Testis (tissue), 3 donors: ENCODE data around the gene DZIP1. TPM values are rescaled to one million over a fixed set of nuclear protein-coding genes. Genes with fewer than 3 reads are reported as not detected.

Experiments
- DNase-seq: peaks from one replicate; pipeline ENCODE4 v3.0.0-alpha.2; 2019
- H3K27ac ChIP-seq, 2 donors: fragments of 200-600 bp; sonication (generic); one replicate each; pipeline ENCODE4 v1.5.1; 2019
- H3K27me3 ChIP-seq: fragments of 200-600 bp; sonication (generic); one replicate; pipeline ENCODE4 v1.5.1; 2019
- H3K36me3 ChIP-seq: fragments of 200-600 bp; sonication (generic); one replicate; pipeline ENCODE4 v1.5.1; 2017; ENCODE audit warnings: low read depth; ENCODE audit errors: missing control alignments
- H3K4me1 ChIP-seq: fragments of 200-600 bp; sonication (generic); one replicate; pipeline ENCODE4 v1.5.1; 2019
- H3K4me3 ChIP-seq, 2 donors: fragments of 200-600 bp; sonication (generic); one replicate each; pipeline ENCODE4 v1.5.1; 2017 to 2019
- H3K9me3 ChIP-seq: fragments of 200-600 bp; sonication (generic); one replicate; pipeline ENCODE4 v1.5.1; 2017
- POLR2A ChIP-seq: fragments of 450-650 bp; IDR thresholded peaks from one replicate; pipeline ENCODE4 v1.6.1; 2017; ENCODE audit warnings: antibody characterized with exemption, mild to moderate bottlenecking, moderate library complexity
- WGBS, 2 donors: methylation state at CpG; one replicate each; pipeline ENCODE4 v1.1.5; 2018; 5-methylcytosine and 5-hydroxymethylcytosine counted together
- intact Hi-C: fragments of 100-400 bp; cut with DNase I; formaldehyde crosslinking; loops from one replicate; pipeline ENCODE4 v1.15.1; 2023; ENCODE audit warnings: low total_unique reads
- polyA plus RNA-seq: library from polyadenylated mRNA; stranded (reverse); fragments of 350-450 nt; fragmentation: Illumina TruSeq; extraction: RNeasy Lipid Tissue Mini Kit (QIAGEN cat#74804); gene quantifications from one replicate; pipeline ENCODE4 v1.2.3, GENCODE V29; 2014; ENCODE audit warnings: low read depth, low replicate concordance; ENCODE audit not compliant: insufficient read depth
- total RNA-seq, 2 donors: library from RNA; depleted of rRNA; stranded (reverse); fragments of >200 nt; gene quantifications; one replicate each; pipeline ENCODE4 v1.2.3, GENCODE V29; 2016
- TF ChIP-seq, protein P1 (sequence below), 3 experiments: fragments of 450-650 bp in 2 of 3; fragments of 200-600 bp in 1 of 3; sonication (generic) in 1 of 3; IDR thresholded peaks; one replicate each; pipeline ENCODE4 v1.5.1; 2016 to 2019; ENCODE audit warnings: antibody characterized with exemption in 3 of 3, mild to moderate bottlenecking in 2 of 3, moderate library complexity in 1 of 3

DZIP1 gene
- total and polyA plus RNA-seq, 3 donors from 2014 or later = 54.7 to 143 (median 63.7) TPM

DNA sequence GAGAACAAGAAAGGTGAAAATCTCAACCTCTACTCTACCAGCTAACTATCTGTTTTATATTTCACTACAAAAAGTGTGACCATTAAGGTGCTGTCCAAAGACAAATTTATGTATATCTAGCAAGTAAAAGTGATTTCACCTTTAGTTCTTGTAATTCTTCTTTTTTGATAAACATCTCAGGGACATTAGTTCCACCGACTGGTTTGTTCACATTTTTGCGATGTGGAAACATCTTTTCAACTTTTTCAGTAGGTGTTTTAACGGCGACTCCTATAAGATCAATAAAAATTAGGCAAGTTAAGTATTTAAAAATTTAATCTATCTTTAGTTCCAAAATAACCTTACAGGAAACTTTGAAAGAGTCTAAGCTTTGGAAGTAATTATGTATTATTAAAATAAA is 58.6 kb downstream of the DZIP1 start:
- Histone ChIP-seq H3K4me3 (no peak overlapping the region), H3K36me3 (no peaks in the 10 kb centered on the region), H3K27ac (no peak overlapping the region), H3K9me3 (no peaks in the 10 kb centered on the region), H3K4me1 (no peaks in the 10 kb centered on the region), H3K27me3 (no peaks in the 10 kb centered on the region)
- TF ChIP-seq, protein P1, sequence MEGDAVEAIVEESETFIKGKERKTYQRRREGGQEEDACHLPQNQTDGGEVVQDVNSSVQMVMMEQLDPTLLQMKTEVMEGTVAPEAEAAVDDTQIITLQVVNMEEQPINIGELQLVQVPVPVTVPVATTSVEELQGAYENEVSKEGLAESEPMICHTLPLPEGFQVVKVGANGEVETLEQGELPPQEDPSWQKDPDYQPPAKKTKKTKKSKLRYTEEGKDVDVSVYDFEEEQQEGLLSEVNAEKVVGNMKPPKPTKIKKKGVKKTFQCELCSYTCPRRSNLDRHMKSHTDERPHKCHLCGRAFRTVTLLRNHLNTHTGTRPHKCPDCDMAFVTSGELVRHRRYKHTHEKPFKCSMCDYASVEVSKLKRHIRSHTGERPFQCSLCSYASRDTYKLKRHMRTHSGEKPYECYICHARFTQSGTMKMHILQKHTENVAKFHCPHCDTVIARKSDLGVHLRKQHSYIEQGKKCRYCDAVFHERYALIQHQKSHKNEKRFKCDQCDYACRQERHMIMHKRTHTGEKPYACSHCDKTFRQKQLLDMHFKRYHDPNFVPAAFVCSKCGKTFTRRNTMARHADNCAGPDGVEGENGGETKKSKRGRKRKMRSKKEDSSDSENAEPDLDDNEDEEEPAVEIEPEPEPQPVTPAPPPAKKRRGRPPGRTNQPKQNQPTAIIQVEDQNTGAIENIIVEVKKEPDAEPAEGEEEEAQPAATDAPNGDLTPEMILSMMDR (IDR thresholded peaks at IDR 0.05) = no peak
- no peak for TF ChIP-seq POLR2A
- DNase-seq = no peak
- 94 to 96% methylated on average over 4 of the region's 4 CpGs for WGBS, 2 donors
- intact Hi-C loops = no loop called here

DNA sequence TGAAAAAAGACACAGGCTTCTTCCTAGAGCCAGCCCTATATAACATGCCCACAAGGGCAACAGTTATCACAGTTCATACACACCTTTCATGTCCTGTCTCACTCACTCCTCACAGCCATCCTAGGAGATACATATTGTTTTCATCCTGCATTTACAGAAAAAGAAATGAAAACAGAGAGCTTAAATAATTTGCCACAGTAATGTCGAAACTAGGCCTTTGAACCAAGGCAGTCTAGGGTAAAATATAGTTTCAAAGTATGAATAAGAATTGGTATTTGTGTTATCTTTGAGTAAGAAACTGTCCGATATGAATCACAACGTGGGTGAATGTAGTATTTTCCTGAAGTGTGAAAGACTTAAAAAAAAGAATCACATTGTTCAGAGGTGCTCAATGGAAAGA is 65.2 kb downstream of the DZIP1 start:
- intact Hi-C loops = no loop called here
- no peaks in the 10 kb centered on the region for H3K27me3 ChIP-seq
- TF ChIP-seq, protein P1 (IDR thresholded peaks at IDR 0.05) = no peak
- no peak for TF ChIP-seq POLR2A
- H3K4me3 ChIP-seq = no peak overlapping the region
- DNase-seq = no peak
- H3K36me3 ChIP-seq = no peaks in the 10 kb centered on the region
- WGBS, 2 donors = 85 to 89% methylated on average over 3 of the region's 3 CpGs
- H3K9me3 ChIP-seq = no peaks in the 10 kb centered on the region
- H3K4me1 ChIP-seq = no peaks in the 10 kb centered on the region
- H3K27ac ChIP-seq = no peak overlapping the region

DNA sequence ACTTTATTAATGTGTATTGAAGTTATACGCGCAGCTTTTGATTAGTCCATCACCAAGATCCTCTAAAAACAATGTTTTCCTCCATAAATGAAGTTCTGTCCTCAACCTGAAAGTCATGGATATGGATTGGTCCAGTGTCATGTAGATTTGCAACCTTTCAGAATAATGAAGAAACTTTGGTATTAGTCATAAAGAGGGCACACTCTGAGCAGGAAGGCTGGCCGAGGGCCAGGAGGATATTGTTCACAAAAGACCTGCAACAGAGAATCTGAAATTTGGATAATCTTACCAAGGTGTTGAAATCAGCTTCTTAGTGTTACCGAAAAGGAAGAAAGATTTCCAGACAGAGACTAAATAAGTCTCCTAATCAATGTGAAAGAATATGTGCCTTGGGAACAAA is 71.3 kb downstream of the DZIP1 start:
- no peaks in the 10 kb centered on the region for H3K4me1 ChIP-seq
- H3K4me3 ChIP-seq = no peak overlapping the region
- H3K9me3 ChIP-seq = no peaks in the 10 kb centered on the region
- TF ChIP-seq, protein P1 (IDR thresholded peaks at IDR 0.05) = no peak
- no peak for TF ChIP-seq POLR2A
- no peaks in the 10 kb centered on the region for H3K27me3 ChIP-seq
- intact Hi-C loops = no loop called here
- 89 to 91% methylated on average over 4 of the region's 4 CpGs for WGBS, 2 donors
- no peak for DNase-seq
- H3K36me3 ChIP-seq = no peaks in the 10 kb centered on the region
- H3K27ac ChIP-seq = no peak overlapping the region

DNA sequence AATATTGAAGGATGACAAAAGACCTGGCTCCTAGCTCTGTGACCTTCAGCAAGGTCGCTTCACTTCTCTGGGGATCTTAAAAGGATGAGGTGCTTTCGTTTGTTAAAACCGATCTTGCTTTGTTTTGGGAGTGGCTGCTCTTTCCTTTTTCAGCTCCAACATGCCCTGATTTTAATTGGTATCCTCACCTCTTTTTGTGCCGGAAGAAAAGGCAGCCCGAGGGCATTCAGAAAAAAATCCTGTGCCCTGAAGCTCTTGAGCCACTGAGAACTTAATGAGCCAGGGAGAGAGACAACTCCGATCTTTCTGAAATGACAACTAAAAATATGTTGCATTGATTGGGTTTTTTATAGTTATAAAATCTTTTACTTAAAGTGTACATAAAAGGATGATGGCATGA is 72.6 kb downstream of the DZIP1 start:
- intact Hi-C loops = no loop called here
- no peaks in the 10 kb centered on the region for H3K9me3 ChIP-seq
- H3K36me3 ChIP-seq = no peaks in the 10 kb centered on the region
- H3K4me3 ChIP-seq = no peak overlapping the region
- H3K4me1 ChIP-seq = no peaks in the 10 kb centered on the region
- H3K27me3 ChIP-seq = no peaks in the 10 kb centered on the region
- WGBS, 2 donors = 73 to 76% methylated on average over 6 of the region's 6 CpGs
- TF ChIP-seq, protein P1 (IDR thresholded peaks at IDR 0.05) = no peak
- no peak for TF ChIP-seq POLR2A
- no peak overlapping the region for H3K27ac ChIP-seq
- no peak for DNase-seq

DNA sequence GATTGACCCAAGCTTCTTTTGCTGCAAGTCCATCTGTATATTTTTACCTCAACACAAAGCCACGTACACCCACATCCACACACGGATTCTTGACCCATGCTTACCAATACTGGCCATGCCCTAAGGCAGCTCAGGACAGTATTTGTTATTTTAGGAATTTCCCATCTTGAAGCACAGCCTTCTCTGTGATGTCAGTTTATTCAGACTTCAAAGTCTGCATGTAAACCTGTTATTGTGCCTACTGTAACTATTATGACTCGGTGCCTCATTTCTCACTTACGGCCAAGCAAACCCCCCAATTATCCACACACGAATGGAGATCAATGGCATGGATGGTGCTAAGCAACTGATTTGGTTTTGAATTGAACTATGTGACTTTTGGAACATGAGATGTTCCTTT is 74.5 kb downstream of the DZIP1 start:
- Histone ChIP-seq H3K27me3 (no peaks in the 10 kb centered on the region), H3K4me1 (no peaks in the 10 kb centered on the region), H3K36me3 (no peaks in the 10 kb centered on the region), H3K27ac (no peak overlapping the region), H3K4me3 (no peak overlapping the region), H3K9me3 (no peaks in the 10 kb centered on the region)
- WGBS, 2 donors = 85 to 89% methylated on average over 5 of the region's 5 CpGs
- intact Hi-C loops = no loop called here
- TF ChIP-seq, protein P1 (IDR thresholded peaks at IDR 0.05) = no peak
- no peak for TF ChIP-seq POLR2A
- DNase-seq = no peak
